ENCODE measurements around the gene MGMT.

The MGMT gene

DNA sequence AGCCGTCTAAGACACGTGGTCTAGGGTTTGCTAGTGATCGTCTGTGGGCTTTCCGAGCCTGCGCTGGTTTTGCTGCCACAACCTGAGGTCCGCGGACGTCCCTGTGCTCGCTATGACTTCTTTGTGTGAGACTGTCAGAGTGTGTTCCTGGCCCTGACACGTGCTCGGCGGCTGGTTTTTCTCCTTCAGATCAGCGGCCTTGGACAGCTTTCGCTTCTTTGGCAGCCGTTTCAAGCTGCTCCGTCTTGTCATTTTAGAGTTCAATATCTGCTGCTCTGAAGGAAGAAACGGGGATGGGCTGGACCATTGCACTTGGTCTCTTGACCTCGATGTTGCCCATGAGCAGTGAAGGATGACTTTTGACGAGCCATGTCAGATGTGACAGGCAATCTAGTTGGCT is 147.3 kb downstream of the MGMT start:
- Histone ChIP-seq H3K27me3 (replicated peaks; ENCODE audit: insufficient read depth, low read length) (no peaks in the 10 kb centered on the region), H3K9me3 (replicated peaks; ENCODE audit: insufficient read depth, low read length) (no peaks in the 10 kb centered on the region), H3K79me2 (ENCODE audit: low read length) (no peaks in the 10 kb centered on the region), H4K20me1 (ENCODE audit: insufficient read depth, low read length) (no peaks in the 10 kb centered on the region), H3K9me2 (replicated peaks; ENCODE audit: insufficient read depth, low read length) (no peaks in the 10 kb centered on the region), H3K36me3 (replicated peaks; ENCODE audit: insufficient read depth, low read length) (no peaks in the 10 kb centered on the region), H2AFZ (ENCODE audit: low read length) (no peak overlapping the region), H3K4me1 (ENCODE audit: low read length) (no peaks in the 10 kb centered on the region), H3K27ac (ENCODE audit: low read length) (no peak overlapping the region), H3K4me3 (ENCODE audit: low read length) (no peak overlapping the region), H3F3A (ENCODE audit: insufficient read depth, low read length) (no peaks in the 10 kb centered on the region), H3K9ac (ENCODE audit: low read length) (no peak overlapping the region), H3K4me2 (ENCODE audit: low read depth, low read length) (no peak overlapping the region)
- no peak for TF ChIP-seq EZH2phosphoT487 (IDR thresholded peaks at IDR 0.05; ENCODE audit: low read length)
- TF ChIP-seq EZH2 (optimal IDR thresholded peaks at IDR 0.05; ENCODE audit: low read depth, low read length) = no peak
- no peak for TF ChIP-seq CTCF (IDR thresholded peaks at IDR 0.05; ENCODE audit: low read length)
- DNase-seq = no peak

GRCh38 chr10:129615381-129615780 is 148.3 kb downstream of the MGMT start:
- no peaks in the 10 kb centered on the region for H3K9me3 ChIP-seq (replicated peaks; ENCODE audit: insufficient read depth, low read length)
- H3F3A ChIP-seq (ENCODE audit: insufficient read depth, low read length) = no peaks in the 10 kb centered on the region
- no peak overlapping the region for H3K4me2 ChIP-seq (ENCODE audit: low read depth, low read length)
- H3K27me3 ChIP-seq (replicated peaks; ENCODE audit: insufficient read depth, low read length) = no peaks in the 10 kb centered on the region
- no peaks in the 10 kb centered on the region for H4K20me1 ChIP-seq (ENCODE audit: insufficient read depth, low read length)
- H3K4me3 ChIP-seq (ENCODE audit: low read length) = no peak overlapping the region
- DNase-seq = no peak
- no peaks in the 10 kb centered on the region for H3K79me2 ChIP-seq (ENCODE audit: low read length)
- TF ChIP-seq CTCF (IDR thresholded peaks at IDR 0.05; ENCODE audit: low read length) (no peak), EZH2 (optimal IDR thresholded peaks at IDR 0.05; ENCODE audit: low read depth, low read length) (no peak), EZH2phosphoT487 (IDR thresholded peaks at IDR 0.05; ENCODE audit: low read length) (no peak)
- no peaks in the 10 kb centered on the region for H3K36me3 ChIP-seq (replicated peaks; ENCODE audit: insufficient read depth, low read length)
- no peak overlapping the region for H3K27ac ChIP-seq (ENCODE audit: low read length)
- no peaks in the 10 kb centered on the region for H3K4me1 ChIP-seq (ENCODE audit: low read length)
- no peaks in the 10 kb centered on the region for H3K9me2 ChIP-seq (replicated peaks; ENCODE audit: insufficient read depth, low read length)
- H3K9ac ChIP-seq (ENCODE audit: low read length) = no peak overlapping the region
- H2AFZ ChIP-seq (ENCODE audit: low read length) = no peak overlapping the region

GRCh38 chr10:129615921-129616525 is 149.0 kb downstream of the MGMT start:
- no peak for DNase-seq
- Histone ChIP-seq H3K27me3 (replicated peaks; ENCODE audit: insufficient read depth, low read length) (no peaks in the 10 kb centered on the region), H3K4me1 (ENCODE audit: low read length) (no peaks in the 10 kb centered on the region), H4K20me1 (ENCODE audit: insufficient read depth, low read length) (no peaks in the 10 kb centered on the region), H3K4me2 (ENCODE audit: low read depth, low read length) (no peak overlapping the region), H2AFZ (ENCODE audit: low read length) (no peak overlapping the region), H3K9ac (ENCODE audit: low read length) (no peak overlapping the region), H3F3A (ENCODE audit: insufficient read depth, low read length) (no peaks in the 10 kb centered on the region), H3K27ac (ENCODE audit: low read length) (no peak overlapping the region), H3K36me3 (replicated peaks; ENCODE audit: insufficient read depth, low read length) (no peaks in the 10 kb centered on the region), H3K4me3 (ENCODE audit: low read length) (no peak overlapping the region), H3K79me2 (ENCODE audit: low read length) (no peaks in the 10 kb centered on the region), H3K9me2 (replicated peaks; ENCODE audit: insufficient read depth, low read length) (no peaks in the 10 kb centered on the region), H3K9me3 (replicated peaks; ENCODE audit: insufficient read depth, low read length) (no peaks in the 10 kb centered on the region)
- TF ChIP-seq EZH2 (optimal IDR thresholded peaks at IDR 0.05; ENCODE audit: low read depth, low read length) (no peak), CTCF (IDR thresholded peaks at IDR 0.05; ENCODE audit: low read length) (no peak), EZH2phosphoT487 (IDR thresholded peaks at IDR 0.05; ENCODE audit: low read length) (no peak)
